HG02884 (cell line): ENCODE results near the gene NAPG.
"Not testable (repeated sequence)": the region's sequence is repeated elsewhere in the genome, so short reads cannot be mapped to it uniquely, and the experiment has no call there.

Experiments
- ATAC-seq: cut with Tn5 transposase; IDR thresholded peaks from one replicate; pipeline ENCODE4 v1.9.1; 2021; ENCODE audit warnings: mild to moderate bottlenecking, moderate library complexity; ENCODE audit not compliant: unreplicated experiment

NAPG gene

GRCh38 chr18:10544093-10544748 lies 18.4 kb downstream of the NAPG start:
- no peak for ATAC-seq

GRCh38 chr18:10546557-10547300 lies 20.9 kb downstream of the NAPG start:
- no peak for ATAC-seq

GRCh38 chr18:10552226-10552625 lies 26.4 kb downstream of the NAPG start:
- no peak for ATAC-seq

- not testable (repeated sequence) for ATAC-seq
Measured at GRCh38 chr18:10556251-10556650, 30.4 kb downstream of the NAPG start.

GRCh38 chr18:10557085-10557677 lies 31.4 kb downstream of the NAPG start:
- no peak for ATAC-seq

- ATAC-seq: no peak
Measured at GRCh38 chr18:10558243-10558966, 32.6 kb downstream of the NAPG start.

GRCh38 chr18:10558967-10559298 lies 33.1 kb downstream of the NAPG start:
- ATAC-seq: no peak

GRCh38 chr18:10559553-10560451 lies 34.0 kb downstream of the NAPG start:
- peak; percentile 42 for ATAC-seq

- ATAC-seq: peak; percentile 63
Measured at GRCh38 chr18:10560452-10561045, 34.7 kb downstream of the NAPG start.

- no peak for ATAC-seq
Measured at GRCh38 chr18:10562773-10563160, 36.9 kb downstream of the NAPG start.

- no peak for ATAC-seq
Measured at GRCh38 chr18:10563886-10564285, 38.1 kb downstream of the NAPG start.

GRCh38 chr18:10564975-10565773 lies 39.3 kb downstream of the NAPG start:
- no peak for ATAC-seq

- no peak for ATAC-seq
Measured at GRCh38 chr18:10565835-10566234, 40.0 kb downstream of the NAPG start.

GRCh38 chr18:10566390-10566789 lies 40.6 kb downstream of the NAPG start:
- no peak for ATAC-seq

- not testable (repeated sequence) for ATAC-seq
Measured at GRCh38 chr18:10569941-10570340, 44.1 kb downstream of the NAPG start.

GRCh38 chr18:10570622-10571021 lies 44.8 kb downstream of the NAPG start:
- no peak for ATAC-seq

- ATAC-seq: no peak
Measured at GRCh38 chr18:10571537-10571936, 45.7 kb downstream of the NAPG start.

- not testable (repeated sequence) for ATAC-seq
Measured at GRCh38 chr18:10573261-10573660, 47.4 kb downstream of the NAPG start.

GRCh38 chr18:10574412-10574811 lies 48.6 kb downstream of the NAPG start:
- ATAC-seq: not testable (repeated sequence)
